Cerebellar nuclear complex (tissue), 1 donor: ENCODE measurements around the gene CUL9.

Source experiments
- DNase-seq, 2 experiments: peaks; one replicate each; lab custom pipeline; 2025; lab: John Stamatoyannopoulos, UW

CUL9 gene

DNA sequence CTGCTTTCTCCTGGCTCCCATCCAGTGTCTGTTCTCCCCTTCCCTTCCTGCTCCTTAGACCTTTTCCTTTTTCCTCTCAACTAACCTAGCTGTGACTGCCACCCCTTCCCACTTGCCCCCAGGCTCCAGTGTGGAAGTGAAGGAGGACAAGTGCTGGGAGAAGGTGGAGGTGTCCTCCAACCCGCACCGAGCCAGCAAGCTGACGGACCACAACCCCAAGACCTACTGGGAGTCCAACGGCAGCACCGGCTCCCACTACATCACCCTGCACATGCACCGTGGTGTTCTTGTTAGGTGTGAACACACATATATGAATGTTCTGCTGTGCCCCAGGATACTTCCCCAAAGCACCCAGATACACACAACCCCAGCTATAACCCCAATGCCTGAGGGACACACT, 18.5 kb downstream of the CUL9 start:
- no peak for DNase-seq

DNA sequence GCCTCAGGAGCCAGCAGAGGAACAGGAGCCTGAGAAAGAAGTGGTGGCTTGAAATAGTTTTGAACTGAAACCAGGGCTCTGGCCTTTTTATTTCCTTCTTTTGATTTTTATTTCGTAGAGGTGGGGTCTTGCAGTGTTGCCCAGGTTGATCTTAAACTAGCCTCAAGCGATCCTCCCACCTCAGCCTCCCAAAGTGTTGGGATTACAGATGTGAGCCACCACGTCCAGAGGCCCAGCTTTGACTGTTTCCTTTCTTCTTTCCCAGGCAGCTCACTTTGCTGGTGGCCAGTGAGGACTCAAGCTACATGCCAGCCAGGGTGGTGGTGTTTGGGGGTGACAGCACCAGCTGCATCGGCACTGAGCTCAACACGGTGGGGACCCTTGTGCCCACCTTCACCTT, 20.5 kb downstream of the CUL9 start:
- DNase-seq, result no peak

DNA sequence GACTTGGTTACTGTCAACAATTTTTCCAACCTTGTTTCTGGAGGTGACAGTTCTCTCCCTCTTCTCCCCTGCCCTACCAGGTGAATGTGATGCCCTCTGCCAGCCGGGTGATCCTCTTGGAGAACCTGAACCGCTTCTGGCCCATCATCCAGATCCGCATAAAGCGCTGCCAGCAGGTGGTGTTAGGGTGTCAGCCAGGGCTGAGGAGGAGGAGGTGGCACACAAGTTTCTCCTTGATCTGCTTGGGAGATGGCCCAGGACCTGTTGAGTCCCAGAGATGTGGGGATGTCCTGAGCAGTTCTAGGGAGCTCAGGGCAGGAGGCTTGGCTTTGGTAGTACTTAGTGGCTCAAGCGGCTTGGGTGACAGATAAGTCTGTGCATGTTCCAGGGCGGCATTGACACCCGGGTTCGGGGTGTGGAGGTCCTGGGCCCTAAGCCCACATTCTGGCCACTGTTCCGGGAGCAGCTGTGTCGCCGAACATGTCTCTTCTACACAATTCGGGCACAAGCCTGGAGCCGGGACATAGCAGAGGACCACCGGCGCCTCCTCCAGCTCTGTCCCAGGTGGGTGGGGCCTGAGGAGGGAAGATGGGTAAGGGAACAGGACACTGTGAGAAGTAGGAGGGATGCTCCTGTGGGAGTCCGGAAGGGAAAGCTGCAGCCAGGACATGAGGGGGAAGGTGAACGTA, 21.2 kb downstream of the CUL9 start:
- DNase-seq, result no peak

DNA sequence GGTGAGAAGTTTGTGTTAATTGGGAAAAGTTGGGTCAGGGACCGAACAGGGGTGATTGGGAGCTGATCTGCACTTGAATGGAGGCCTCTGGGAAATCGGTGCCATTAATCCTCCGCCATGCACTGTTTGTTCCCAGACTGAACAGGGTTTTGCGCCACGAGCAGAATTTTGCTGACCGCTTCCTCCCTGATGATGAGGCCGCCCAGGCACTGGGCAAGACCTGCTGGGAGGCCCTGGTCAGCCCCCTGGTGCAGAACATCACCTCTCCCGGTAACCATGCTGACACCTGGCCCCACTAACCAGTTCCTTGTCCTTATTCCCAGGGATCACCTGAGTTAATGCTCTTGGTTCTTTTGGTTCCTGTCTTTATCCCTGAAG, 21.7 kb downstream of the CUL9 start:
- DNase-seq, result no peak

DNA sequence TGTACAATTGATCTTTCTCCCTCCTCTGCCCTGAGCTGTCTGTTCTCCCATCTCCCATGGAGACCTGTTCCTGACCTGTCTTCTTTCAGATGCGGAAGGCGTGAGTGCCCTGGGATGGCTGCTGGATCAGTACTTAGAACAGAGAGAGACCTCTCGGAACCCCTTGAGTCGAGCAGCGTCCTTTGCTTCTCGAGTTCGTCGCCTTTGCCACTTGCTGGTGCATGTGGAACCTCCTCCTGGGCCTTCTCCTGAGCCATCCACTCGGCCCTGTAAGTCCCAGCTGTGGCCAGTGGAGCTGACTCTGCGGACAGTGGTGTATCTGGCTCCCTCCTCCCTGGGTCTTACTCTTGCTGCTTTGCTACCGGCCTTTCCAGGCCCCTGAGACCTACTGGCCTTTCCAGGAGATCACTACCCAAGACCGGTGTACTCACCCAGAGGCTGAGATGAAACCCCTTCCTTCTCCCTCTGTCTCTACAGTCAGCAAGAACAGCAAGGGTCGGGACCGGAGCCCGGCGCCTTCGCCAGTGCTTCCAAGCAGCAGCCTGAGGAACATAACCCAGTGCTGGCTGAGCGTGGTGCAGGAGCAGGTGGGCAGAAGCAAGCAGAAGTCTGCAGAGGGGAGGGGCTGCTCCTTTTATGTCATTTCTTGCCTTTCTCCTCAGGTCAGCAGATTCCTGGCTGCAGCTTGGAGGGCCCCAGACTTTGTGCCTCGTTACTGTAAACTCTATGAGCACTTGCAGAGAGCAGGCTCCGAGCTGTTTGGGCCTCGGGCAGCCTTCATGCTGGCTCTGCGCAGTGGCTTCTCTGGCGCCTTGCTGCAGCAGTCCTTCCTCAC, 22.5 kb downstream of the CUL9 start:
- no peak for DNase-seq

DNA sequence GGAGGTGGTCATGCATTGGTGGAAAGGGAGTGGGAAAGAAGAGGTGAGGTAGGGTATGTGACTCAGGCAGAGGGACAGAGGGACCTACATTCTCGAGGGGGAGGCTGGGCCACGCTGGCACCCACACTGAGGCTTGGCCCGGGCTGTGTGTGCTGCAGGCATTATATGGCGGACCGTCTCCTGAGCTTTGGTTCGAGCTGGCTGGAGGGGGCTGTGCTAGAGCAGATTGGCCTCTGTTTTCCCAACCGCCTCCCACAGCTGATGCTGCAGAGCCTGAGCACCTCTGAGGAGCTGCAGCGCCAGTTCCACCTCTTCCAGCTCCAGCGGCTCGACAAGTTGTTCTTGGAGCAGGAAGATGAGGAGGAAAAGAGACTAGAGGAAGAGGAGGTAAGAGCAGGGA, 23.9 kb downstream of the CUL9 start:
- DNase-seq, result no peak

DNA sequence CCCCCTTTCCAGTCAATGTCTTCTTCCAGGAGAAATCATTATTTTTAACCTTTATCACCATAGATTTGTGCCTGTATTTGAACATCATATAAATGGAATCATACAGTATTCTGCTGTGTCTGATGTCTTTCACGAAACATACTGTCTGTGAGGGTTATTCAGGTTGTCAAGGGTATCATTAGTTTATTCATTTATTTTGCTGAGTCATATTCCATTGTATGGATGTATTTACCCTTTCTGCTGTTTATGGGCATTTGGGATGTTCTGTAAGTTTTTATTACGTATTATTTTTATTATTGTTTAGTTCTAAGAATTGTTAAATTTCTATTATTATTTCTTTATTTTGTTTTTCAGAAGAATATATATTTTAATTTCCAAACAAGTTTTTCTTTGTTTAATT, 25.3 kb downstream of the CUL9 start:
- DNase-seq, result no peak

DNA sequence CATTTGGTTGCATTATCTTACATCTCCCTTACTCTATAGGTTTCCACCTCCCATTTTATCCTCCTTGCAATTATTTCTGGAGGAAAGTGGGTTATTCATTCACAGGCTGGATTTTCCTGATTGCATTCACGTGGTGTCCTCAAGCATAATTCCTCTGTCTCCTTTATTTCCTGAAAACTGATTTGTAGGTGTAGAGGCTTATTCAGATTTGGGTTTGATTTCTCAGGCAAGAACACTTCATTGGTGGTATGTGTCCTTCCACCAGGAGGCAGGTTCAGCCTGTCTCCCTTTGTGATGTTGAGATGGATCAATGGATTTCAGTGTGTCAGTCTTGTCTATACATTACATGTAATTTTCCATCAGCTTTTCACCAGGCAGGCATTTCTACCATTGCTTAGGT, 30.0 kb downstream of the CUL9 start:
- DNase-seq, result no peak

DNA sequence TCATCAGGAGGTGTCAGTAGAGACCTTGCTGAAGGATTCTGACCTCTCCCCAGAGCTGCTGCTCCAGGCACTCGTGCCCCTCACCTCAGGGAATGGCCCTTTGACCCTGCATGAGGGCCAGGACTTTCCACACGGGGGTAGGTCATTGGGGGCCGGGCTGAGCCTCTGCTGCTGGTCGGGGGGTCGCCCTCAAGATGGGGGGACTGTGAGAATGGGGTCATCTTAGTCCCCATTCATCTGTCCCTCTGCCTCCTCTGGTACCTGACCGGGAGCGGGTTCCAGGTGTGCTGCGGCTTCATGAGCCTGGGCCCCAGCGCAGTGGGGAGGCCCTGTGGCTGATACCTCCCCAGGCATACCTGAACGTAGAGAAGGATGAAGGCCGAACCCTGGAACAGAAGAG, 31.4 kb downstream of the CUL9 start:
- DNase-seq, result no peak

DNA sequence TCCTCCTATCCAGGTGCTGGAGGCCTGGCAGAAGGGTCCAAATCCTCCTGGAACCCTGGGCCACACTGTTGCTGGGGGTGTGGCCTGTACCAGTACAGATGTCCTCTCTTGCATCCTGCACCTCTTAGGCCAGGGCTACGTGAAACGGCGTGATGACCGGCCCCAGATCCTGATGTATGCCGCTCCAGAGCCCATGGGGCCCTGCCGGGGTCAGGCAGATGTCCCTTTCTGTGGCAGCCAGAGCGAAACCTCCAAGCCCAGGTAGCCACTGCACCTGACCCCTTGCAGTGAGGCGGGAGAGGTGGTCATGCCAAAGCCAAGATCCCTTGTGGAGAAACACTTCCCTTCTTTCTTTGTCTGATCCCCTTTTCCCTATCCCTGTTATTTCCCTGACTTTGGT, 33.1 kb downstream of the CUL9 start:
- DNase-seq, result no peak

DNA sequence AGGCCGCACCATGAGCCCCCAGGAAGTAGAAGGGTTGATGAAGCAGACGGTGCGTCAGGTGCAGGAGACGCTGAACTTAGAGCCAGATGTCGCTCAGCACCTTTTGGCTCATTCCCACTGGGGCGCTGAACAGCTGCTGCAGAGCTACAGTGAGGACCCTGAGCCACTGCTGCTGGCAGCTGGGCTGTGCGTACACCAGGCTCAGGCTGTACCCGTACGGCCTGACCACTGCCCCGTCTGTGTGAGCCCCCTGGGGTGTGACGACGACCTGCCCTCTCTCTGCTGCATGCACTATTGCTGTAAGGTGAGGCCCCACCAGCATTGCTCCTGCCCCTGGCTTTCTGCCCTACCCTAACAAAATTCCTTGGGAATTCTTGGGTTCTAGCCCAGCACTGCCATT, 34.2 kb downstream of the CUL9 start:
- DNase-seq, result no peak

DNA sequence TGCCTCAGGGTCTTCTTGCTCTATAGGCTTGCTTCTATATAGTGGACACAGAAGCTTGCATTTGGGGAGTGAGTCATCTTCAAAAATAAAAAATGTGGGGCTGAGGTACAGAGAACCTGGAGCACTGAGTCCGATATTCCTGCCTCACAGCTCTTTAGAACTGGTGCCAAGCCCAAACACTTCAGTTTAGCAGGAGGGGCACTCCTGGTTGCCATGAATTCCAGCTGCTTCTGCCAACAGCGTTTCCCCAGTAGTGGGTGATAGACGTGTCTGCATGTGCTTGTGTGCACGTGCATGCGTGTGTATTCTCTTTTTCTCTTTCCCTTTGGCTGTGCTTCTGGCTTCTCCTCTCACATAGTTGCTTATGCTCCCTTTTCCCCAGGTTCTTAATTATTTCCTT, 35.4 kb downstream of the CUL9 start:
- DNase-seq, result no peak

DNA sequence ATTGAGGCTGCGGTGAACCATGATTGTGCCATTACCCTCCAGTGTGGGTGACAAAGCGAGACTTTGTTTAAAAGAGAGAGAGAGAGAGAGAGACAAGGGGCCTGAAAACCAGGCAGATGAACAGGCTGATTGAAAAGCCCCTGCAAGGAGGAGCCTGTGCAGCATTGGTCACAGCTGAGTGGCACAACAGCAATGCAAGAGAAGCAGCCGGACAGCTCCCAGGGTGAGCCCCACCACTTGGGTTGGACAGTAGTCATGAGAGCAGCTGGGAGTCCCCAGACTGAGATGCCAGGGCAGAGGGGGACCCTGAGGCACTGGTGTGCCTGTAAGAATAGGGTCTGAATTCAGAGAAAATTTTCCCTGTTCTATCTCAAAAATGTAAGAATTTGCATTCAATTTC, 37.1 kb downstream of the CUL9 start:
- DNase-seq, result no peak

DNA sequence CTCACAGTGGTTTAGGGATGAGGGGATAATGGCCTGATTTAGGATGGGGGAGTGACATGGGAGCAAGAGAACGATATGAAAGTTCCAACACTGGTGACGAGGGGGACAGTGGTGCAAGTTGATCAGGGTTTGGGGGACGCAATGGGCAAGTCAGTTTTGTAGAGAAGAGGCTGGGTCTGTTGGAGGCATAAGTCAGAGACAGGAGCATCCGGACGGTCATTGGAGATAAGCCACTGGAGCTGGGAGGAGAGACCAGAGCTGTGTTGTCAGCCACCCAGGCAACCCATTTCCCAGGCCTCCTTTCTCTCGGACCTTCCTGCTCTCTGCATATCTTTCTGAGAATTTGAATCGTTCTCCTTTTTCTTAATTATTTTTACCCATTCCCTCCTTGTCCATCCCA, 37.8 kb downstream of the CUL9 start:
- DNase-seq, result no peak

DNA sequence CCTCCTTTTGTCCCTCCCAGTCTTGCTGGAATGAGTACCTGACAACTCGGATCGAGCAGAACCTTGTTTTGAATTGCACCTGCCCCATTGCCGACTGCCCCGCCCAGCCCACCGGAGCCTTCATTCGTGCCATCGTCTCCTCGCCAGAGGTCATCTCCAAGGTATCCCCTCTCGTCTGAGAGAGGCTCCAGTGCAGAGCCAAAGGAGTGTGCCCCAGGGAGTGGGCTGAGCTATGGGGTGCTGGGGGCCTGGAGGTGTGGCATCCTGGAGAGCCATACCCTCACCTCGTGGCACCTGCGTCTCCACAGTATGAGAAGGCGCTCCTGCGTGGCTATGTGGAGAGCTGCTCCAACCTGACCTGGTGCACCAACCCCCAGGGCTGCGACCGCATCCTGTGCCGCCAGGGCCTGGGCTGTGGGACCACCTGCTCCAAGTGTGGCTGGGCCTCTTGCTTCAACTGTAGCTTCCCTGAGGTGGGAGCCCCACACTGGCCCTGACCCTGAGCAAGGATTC, 38.5 kb downstream of the CUL9 start:
- DNase-seq, result no peak

DNA sequence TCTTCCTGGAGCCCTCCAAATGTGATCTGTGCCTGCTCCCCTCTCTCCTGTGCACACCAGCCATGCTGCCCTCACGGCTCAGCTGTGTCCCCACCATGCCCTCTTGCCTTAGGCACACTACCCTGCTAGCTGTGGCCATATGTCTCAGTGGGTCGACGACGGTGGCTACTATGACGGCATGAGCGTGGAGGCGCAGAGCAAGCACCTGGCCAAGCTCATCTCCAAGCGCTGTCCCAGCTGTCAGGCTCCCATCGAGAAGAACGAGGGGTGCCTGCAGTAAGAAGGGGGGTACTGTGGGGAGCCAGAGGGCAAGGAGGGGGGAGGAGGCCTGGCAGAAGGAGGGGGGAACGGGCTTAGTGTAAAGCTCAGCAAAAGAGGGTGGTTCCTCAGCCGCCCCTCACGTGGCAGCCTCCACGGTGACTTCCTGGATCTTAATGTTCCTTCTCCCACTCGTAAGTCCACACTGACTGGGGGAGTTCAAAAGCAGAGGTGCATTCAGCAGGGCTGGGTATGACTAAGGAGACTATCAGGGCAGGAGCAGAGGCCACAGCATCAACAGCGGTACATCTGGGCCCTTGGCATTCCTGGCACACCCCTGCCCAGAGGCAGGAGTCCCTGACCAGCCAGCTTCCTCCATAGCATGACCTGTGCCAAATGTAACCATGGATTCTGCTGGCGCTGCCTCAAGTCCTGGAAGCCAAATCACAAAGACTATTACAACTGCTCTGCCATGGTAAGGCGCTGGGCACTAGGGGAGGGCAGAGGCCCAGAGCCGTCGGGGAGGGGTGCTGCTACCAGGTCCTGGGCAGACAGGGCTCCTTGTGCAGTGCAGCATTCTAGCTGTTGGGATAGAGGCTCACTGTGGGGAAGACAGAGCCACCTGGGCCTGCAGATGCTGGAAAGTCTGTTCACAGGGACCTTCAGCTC, 39.3 kb downstream of the CUL9 start:
- DNase-seq, result no peak

DNA sequence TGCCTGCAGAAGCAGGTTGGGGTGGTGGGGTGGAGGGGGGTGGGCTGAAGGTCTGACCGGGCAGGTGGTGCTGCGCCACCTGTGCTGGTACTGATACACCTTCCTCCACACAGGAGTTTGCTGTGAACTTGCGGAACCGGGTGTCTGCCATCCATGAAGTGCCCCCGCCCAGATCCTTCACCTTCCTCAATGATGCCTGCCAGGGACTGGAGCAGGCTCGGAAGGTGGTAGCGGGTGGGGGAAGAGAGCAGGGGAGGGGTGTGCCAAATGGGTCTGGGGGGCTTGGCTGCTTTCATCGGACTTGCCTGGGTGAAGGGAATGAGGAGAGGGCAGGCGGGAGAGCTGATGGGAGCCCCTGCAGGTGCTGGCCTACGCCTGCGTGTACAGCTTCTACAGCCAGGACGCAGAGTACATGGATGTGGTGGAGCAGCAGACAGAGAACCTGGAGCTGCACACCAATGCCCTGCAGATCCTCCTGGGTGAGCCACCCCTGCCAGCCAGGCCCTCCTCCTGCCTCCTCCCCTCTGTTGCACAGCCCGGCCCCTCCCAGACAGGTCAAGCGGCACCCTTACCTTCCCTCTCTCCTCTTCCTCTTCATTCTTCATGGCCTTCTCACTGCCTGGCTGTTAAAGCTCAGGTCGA, 40.5 kb downstream of the CUL9 start:
- DNase-seq, result no peak

DNA sequence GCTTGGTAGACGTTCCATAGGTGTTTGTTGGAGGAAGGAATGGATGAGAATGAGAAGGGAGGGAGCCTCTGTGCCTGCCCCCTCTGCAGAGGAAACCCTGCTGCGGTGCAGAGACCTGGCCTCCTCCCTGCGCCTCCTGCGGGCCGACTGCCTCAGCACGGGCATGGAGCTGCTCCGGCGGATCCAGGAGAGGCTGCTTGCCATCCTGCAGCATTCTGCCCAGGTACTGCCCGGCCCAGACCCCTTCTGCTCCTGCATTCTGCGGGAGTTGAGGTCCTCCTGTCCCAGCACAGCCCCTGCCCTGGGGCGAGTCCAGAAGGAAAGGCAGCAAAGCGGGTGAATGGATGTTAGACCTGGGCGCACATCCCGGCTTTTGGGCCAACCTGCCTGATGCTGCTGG, 41.2 kb downstream of the CUL9 start:
- DNase-seq, result no peak

DNA sequence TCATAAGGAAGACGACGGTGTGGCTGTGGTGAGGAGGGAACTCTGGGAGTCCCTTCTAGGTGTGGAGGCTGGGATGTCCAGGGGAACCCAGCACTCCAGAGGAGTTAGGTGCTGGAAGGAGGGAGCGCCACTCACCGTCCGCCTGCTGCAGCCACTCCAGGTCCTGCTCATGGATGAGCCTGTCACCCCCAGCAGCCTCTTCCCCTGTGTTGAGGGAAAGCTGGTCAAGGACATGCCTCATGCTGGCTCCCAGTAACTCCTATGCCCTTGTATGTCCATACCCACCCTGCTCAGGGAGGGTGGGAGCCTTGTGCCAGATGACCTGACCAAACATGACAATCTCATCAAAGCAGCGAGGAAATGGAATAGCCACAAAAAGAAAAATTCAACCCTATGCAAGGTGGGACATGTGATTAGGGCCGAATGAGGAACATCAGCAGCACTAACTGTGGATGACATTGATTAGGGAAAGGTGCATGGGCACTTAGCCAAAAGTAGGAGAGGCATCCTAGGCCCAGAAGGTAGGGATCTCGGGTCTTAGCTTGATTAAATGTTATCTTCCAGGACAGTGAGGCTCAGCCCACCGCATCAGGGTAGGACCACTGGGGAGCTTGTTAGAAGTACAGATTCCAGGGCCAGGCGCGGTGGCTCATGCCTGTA, 44.3 kb downstream of the CUL9 start:
- no peak for DNase-seq

DNA sequence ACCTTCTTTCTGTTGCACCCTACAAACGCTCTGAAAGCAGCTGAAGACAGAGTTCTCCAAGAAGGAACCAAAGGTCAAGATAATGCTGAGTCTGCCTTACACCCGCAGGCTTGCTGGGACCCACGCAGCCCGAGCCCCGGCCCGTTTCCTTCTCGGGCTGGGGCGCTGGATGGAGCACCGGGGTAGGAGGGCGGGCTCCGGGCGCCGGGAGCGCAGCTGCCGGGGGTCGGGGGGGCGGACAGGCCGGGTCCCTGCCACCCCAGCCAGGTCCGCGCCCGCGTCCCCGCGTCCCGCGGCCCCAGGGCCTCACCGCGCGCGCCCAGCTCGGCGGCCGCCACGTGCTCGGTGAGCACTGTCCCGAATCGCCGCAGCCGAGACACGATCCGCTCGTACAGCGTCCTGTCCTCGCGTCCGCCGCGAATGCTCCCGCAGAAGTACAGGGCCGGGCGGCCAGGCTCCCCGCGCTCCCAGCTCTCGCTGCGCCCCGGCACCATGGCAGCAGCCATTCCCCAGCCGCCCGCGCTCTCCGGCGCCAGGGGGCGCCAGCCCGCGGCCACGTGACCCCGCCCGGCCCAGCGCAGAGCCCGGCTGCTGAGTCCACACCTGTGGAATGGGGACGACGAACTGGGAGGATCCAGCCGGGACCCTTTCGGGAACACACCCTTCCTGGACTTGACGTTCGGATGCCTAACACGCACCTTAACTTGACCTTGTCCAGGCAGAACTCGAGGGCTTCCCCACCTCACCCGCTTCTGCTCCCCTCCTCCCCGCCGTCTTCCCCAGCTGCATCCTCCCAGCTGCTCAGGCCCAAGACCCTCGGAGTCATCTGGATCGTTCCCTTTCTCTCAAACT, 47.2 kb downstream of the CUL9 start, which contains the start of gene DNPH1:
TSS of gene DNPH1 (minus strand) at position 531 of the 852 bp plus-strand sequence. CDS start at position 506, 25 bp downstream.
- DNase-seq, result peak in 1 of 2 experiments; percentile 19
